Liver (tissue), 9 donors: ENCODE data around the gene KRTAP4-9. TPM values are rescaled to one million over a fixed set of nuclear protein-coding genes. Genes with fewer than 3 reads are reported as not detected.
"Not testable (repeated sequence)": the region's sequence is repeated elsewhere in the genome, so short reads cannot be mapped to it uniquely, and the experiment has no call there.

Experiments used
- DNase-seq: peaks from one replicate; pipeline ENCODE4 v3.0.0-alpha.2; 2017; ENCODE audit warnings: low spot score
- H3K27ac ChIP-seq, 2 donors: one replicate each; pipeline ENCODE4 v1.7.0; 2013; ENCODE audit warnings: inconsistent platforms in 2 of 2, low read length in 2 of 2, control low read depth in 1 of 2, low read depth in 1 of 2, mild to moderate bottlenecking in 1 of 2
- H3K27me3 ChIP-seq, 4 donors: one replicate each; pipeline versions ENCODE4 v1.6.1 to v1.7.0; 2013; ENCODE audit warnings: low read length in 3 of 4, inconsistent platforms in 1 of 4, mild to moderate bottlenecking in 1 of 4, moderate library complexity in 1 of 4; ENCODE audit not compliant: control insufficient read depth in 4 of 4, insufficient read depth in 4 of 4
- H3K36me3 ChIP-seq, 4 donors: one replicate each; pipeline versions ENCODE4 v1.6.1 to v1.7.0; 2013; ENCODE audit warnings: low read length in 3 of 4, mild to moderate bottlenecking in 3 of 4, low read depth in 1 of 4, moderate library complexity in 1 of 4; ENCODE audit not compliant: control insufficient read depth in 4 of 4, insufficient read depth in 3 of 4
- H3K4me1 ChIP-seq, 4 donors: one replicate each; pipeline versions ENCODE4 v1.6.1 to v1.7.0; 2013; ENCODE audit warnings: low read length in 3 of 4, mild to moderate bottlenecking in 3 of 4, moderate library complexity in 1 of 4; ENCODE audit not compliant: control insufficient read depth in 4 of 4, insufficient read depth in 4 of 4
- H3K4me3 ChIP-seq, 3 donors: one replicate each; pipeline versions ENCODE4 v1.6.1 to v1.7.0; 2013; ENCODE audit warnings: low read length in 3 of 3, control low read depth in 1 of 3, low read depth in 1 of 3, mild to moderate bottlenecking in 1 of 3
- H3K9ac ChIP-seq, 2 donors: one replicate each; pipeline ENCODE4 v1.7.0; 2013; ENCODE audit warnings: low read length in 2 of 2, mild to moderate bottlenecking in 2 of 2, moderate library complexity in 2 of 2, control low read depth in 1 of 2, low read depth in 1 of 2
- H3K9me3 ChIP-seq, 4 donors: one replicate each; pipeline versions ENCODE4 v1.6.1 to v1.7.0; 2013; ENCODE audit warnings: low read length in 3 of 4; ENCODE audit not compliant: control insufficient read depth in 4 of 4
- ATF3 ChIP-seq: IDR thresholded peaks from 2 replicates; pipeline ENCODE4 v1.6.1; 2016; ENCODE audit warnings: antibody characterized with exemption
- EGR1 ChIP-seq, 2 donors: IDR thresholded peaks; 2 replicates each; pipeline ENCODE4 v1.6.1; 2016 to 2018; ENCODE audit warnings: antibody characterized with exemption in 2 of 2, low read depth in 2 of 2
- FOXA1 ChIP-seq: IDR thresholded peaks from 2 replicates; pipeline ENCODE4 v1.6.1; 2016; ENCODE audit warnings: antibody characterized with exemption
- FOXA2 ChIP-seq: IDR thresholded peaks from 2 replicates; pipeline ENCODE4 v1.6.1; 2016; ENCODE audit warnings: antibody characterized with exemption
- GABPA ChIP-seq, 2 donors: IDR thresholded peaks in 1 of 2; conservative IDR thresholded peaks in 1 of 2; 2 replicates each; pipeline ENCODE4 v1.6.1; 2016; ENCODE audit warnings: antibody characterized with exemption in 2 of 2, mild to moderate bottlenecking in 1 of 2, moderate library complexity in 1 of 2
- HNF4A ChIP-seq, 2 donors: conservative IDR thresholded peaks; 2 replicates each; pipeline ENCODE4 v1.6.1; 2016; ENCODE audit warnings: antibody characterized with exemption in 2 of 2, mild to moderate bottlenecking in 2 of 2
- HNF4G ChIP-seq: IDR thresholded peaks from 2 replicates; pipeline ENCODE4 v1.6.1; 2016; ENCODE audit warnings: antibody characterized with exemption
- JUND ChIP-seq, 2 donors: IDR thresholded peaks; 2 replicates each; pipeline ENCODE4 v1.6.1; 2016; ENCODE audit warnings: antibody characterized with exemption in 2 of 2
- MAX ChIP-seq: IDR thresholded peaks from 2 replicates; pipeline ENCODE4 v1.6.1; 2016; ENCODE audit warnings: antibody characterized with exemption
- NR2F2 ChIP-seq: IDR thresholded peaks from 2 replicates; pipeline ENCODE4 v1.6.1; 2016; ENCODE audit warnings: antibody characterized with exemption
- RAD21 ChIP-seq, 2 donors: IDR thresholded peaks; 2 replicates each; pipeline ENCODE4 v1.6.1; 2016; ENCODE audit warnings: antibody characterized with exemption in 2 of 2, mild to moderate bottlenecking in 2 of 2
- REST ChIP-seq: IDR thresholded peaks from 2 replicates; pipeline ENCODE4 v1.6.1; 2016; ENCODE audit warnings: antibody characterized with exemption, mild to moderate bottlenecking
- RXRA ChIP-seq, 2 donors: IDR thresholded peaks; 2 replicates each; pipeline ENCODE4 v1.6.1; 2017 to 2018; ENCODE audit warnings: antibody characterized with exemption in 2 of 2, mild to moderate bottlenecking in 1 of 2
- TAF1 ChIP-seq: conservative IDR thresholded peaks from 2 replicates; pipeline ENCODE4 v1.6.1; 2016; ENCODE audit warnings: antibody characterized with exemption, mild to moderate bottlenecking
- YY1 ChIP-seq: IDR thresholded peaks from 2 replicates; pipeline ENCODE4 v1.6.1; 2016; ENCODE audit warnings: antibody characterized with exemption, mild to moderate bottlenecking
- ZBTB33 ChIP-seq: IDR thresholded peaks from 2 replicates; pipeline ENCODE4 v1.6.1; 2016; ENCODE audit warnings: antibody characterized with exemption
- WGBS: extraction: QIAGEN DNeasy Blood & Tissue Kit; methylation state at CpG from one replicate; pipeline ENCODE4 v1.1.7; 2013; 5-methylcytosine and 5-hydroxymethylcytosine counted together
- polyA plus RNA-seq, 2 donors: library from polyadenylated mRNA; stranded (reverse) in 1 of 2; unstranded in 1 of 2; fragments of 200-250 nt in 1 of 2; fragments of >200 nt in 1 of 2; fragmentation: Nextera tagmentation in 1 of 2; extraction: Ambion mirVana in 1 of 2; gene quantifications; one replicate each; pipeline versions ENCODE4 v1.2.1 to v1.2.3, GENCODE V29; 2013 to 2015
- total RNA-seq, 2 donors: library from RNA; depleted of rRNA; stranded (reverse); fragments of >200 nt; gene quantifications; one replicate each; pipeline ENCODE4 v1.2.3, GENCODE V29; 2014
- donor health status: healthy.
- donor health status: healthy.
- donor health status: healthy.
- donor health status: healthy.
- donor health status: healthy.

KRTAP4-9 gene
- not detected for total RNA-seq
- not detected for polyA plus RNA-seq

GRCh38 chr17:41105347-41105746 is at the start of gene KRTAP4-9:
KRTAP4-9 (plus strand) TSS chr17:41105389; CDS start chr17:41105389, 0 bp downstream.
- DNase-seq, H3K27ac ChIP-seq, H3K36me3 ChIP-seq, H3K9ac ChIP-seq, H3K27me3 ChIP-seq, H3K4me3 ChIP-seq, H3K9me3 ChIP-seq, H3K4me1 ChIP-seq: not testable (repeated sequence)
- 60% methylated on average over 9 of the region's 10 CpGs for WGBS

- 88% methylated on average over 1 of the region's 1 CpG for WGBS
- no peaks in the 10 kb centered on the region for H3K4me1 ChIP-seq
- peaks cover 0 to 9% (median 0%) of the 10 kb centered on the region in 4 donors for H3K27me3 ChIP-seq
- H3K9me3 ChIP-seq = no peaks in the 10 kb centered on the region
- no peak overlapping the region for H3K9ac ChIP-seq
- H3K36me3 ChIP-seq = no peaks in the 10 kb centered on the region
- H3K4me3 ChIP-seq = no peak overlapping the region
- H3K27ac ChIP-seq = no peak overlapping the region
- no peak for TF ChIP-seq HNF4G
- TF ChIP-seq FOXA2 = no peak
- no peak for TF ChIP-seq GABPA (IDR thresholded peaks at IDR 0.05 in 1 of 2, conservative IDR thresholded peaks at IDR 0.05 in 1 of 2)
- no peak for TF ChIP-seq ATF3
- no peak for TF ChIP-seq REST
- TF ChIP-seq NR2F2 = no peak
- TF ChIP-seq ZBTB33 = no peak
- DNase-seq = no peak
Measured at GRCh38 chr17:41057547-41057946, 47.6 kb upstream of the KRTAP4-9 start.

GRCh38 chr17:41058741-41059140 is 46.4 kb upstream of the KRTAP4-9 start:
- no peaks in the 10 kb centered on the region for H3K4me1 ChIP-seq
- no peaks in the 10 kb centered on the region for H3K9me3 ChIP-seq
- H3K9ac ChIP-seq = no peak overlapping the region
- no peak overlapping the region for H3K4me3 ChIP-seq
- H3K27ac ChIP-seq = no peak overlapping the region
- WGBS = 84% methylated on average over 5 of the region's 5 CpGs
- DNase-seq = no peak
- H3K36me3 ChIP-seq = no peaks in the 10 kb centered on the region
- peaks cover 0 to 9% (median 0%) of the 10 kb centered on the region in 4 donors for H3K27me3 ChIP-seq
- TF ChIP-seq HNF4A (conservative IDR thresholded peaks at IDR 0.05) (no peak), ATF3 (no peak), RAD21 (IDR thresholded peaks at IDR 0.05) (no peak), MAX (no peak), EGR1 (IDR thresholded peaks at IDR 0.05; ENCODE audit: low read depth in 2 of 2) (no peak), YY1 (no peak), TAF1 (no peak), FOXA2 (no peak), NR2F2 (no peak), RXRA (IDR thresholded peaks at IDR 0.05) (no peak), REST (no peak), ZBTB33 (no peak), JUND (IDR thresholded peaks at IDR 0.05) (no peak), FOXA1 (no peak), HNF4G (no peak)
